H1 (cell line): ENCODE data around the gene CTNND2.

Experiments
- EZH2 ChIP-seq: fragments of 200-600 bp; sonication (generic); IDR thresholded peaks from 2 replicates; pipeline ENCODE4 v1.7.1; 2012; ENCODE audit warnings: low read depth, mild to moderate bottlenecking, moderate library complexity, low read length, inconsistent platforms; ENCODE audit not compliant: severe bottlenecking
- TF ChIP-seq, protein P1 (sequence below), 3 experiments: IDR thresholded peaks; 1 replicate in 2 of 3; 2 replicates in 1 of 3; pipeline versions ENCODE4 v1.5.1 to v1.6.1; 2011; ENCODE audit warnings: low read length in 3 of 3, mild to moderate bottlenecking in 3 of 3, inconsistent platforms in 2 of 3, low read depth in 1 of 3, moderate library complexity in 1 of 3; ENCODE audit not compliant: insufficient read depth in 1 of 3; ENCODE audit errors: control extremely low read depth in 1 of 3

DNA sequence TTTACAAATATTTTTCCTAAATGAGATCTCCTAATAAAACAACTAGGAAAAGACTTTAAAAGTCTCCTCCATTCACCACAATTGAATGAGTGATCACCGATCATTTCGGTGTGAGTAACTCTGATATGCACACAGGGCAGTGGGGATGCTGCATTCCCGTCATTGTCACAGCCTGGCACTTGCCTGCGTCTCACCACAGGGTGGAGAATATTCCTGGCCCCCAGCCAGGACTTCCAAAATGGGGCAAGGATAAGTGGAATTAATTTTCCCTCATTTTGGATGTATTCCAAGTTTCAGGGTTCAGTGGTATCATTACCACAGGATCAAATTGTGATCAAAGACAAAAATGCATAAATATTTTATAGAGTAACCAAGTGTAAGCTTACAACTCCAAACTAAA lies 107.1 kb downstream of the CTNND2 start:
- TF ChIP-seq, protein P1, sequence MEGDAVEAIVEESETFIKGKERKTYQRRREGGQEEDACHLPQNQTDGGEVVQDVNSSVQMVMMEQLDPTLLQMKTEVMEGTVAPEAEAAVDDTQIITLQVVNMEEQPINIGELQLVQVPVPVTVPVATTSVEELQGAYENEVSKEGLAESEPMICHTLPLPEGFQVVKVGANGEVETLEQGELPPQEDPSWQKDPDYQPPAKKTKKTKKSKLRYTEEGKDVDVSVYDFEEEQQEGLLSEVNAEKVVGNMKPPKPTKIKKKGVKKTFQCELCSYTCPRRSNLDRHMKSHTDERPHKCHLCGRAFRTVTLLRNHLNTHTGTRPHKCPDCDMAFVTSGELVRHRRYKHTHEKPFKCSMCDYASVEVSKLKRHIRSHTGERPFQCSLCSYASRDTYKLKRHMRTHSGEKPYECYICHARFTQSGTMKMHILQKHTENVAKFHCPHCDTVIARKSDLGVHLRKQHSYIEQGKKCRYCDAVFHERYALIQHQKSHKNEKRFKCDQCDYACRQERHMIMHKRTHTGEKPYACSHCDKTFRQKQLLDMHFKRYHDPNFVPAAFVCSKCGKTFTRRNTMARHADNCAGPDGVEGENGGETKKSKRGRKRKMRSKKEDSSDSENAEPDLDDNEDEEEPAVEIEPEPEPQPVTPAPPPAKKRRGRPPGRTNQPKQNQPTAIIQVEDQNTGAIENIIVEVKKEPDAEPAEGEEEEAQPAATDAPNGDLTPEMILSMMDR (IDR thresholded peaks at IDR 0.05; ENCODE audit: control extremely low read depth in 1 of 3, insufficient read depth in 1 of 3, low read depth in 1 of 3, low read length in 3 of 3): no peak
- no peak for TF ChIP-seq EZH2
